Endothelial cell of umbilical vein (primary cell): ENCODE data around the gene SLC25A41. TPM values are rescaled to one million over a fixed set of nuclear protein-coding genes. Genes with fewer than 3 reads are reported as not detected.
A peak's percentile ranks its signal among the peaks of the same experiment; 100 is the strongest.

Experiments used
- BruUV-seq: library from RNA; stranded (reverse); fragments of 400-500 nt; replicated peaks from 2 replicates; lab custom pipeline; 2021; lab: Mats Ljungman, UMichigan
- CTCF ChIA-PET: fragments of 300-600, 350-600 bp; sonication (Branson Sonifier 250); formaldehyde crosslinking; loops from one replicate; lab custom pipeline; 2021; ENCODE audit warnings: antibody characterized with exemption, inconsistent platforms; lab: Charles Lee
- POLR2A ChIA-PET: fragments of 300-600, 350-600 bp; sonication (Branson Sonifier 250); formaldehyde crosslinking; loops from one replicate; lab custom pipeline; 2021; ENCODE audit warnings: antibody characterized with exemption, inconsistent platforms; lab: Charles Lee
- DNase-seq: peaks from one replicate; pipeline ENCODE4 v3.0.0-alpha.2; 2011; ENCODE audit warnings: low read depth, low spot score
- FAIRE-seq: peaks from 2 replicates; lab custom pipeline; 2011; peaks lifted over from hg19 to GRCh38; lab: Jason Lieb, UNC
- H2AFZ ChIP-seq: 2 replicates; pipeline ENCODE4 v1.6.0; 2012; ENCODE audit warnings: low read depth, low read length, control low read depth, inconsistent platforms
- H3K27ac ChIP-seq: 2 replicates; pipeline ENCODE4 v1.5.1; 2011; ENCODE audit warnings: low read depth, mild to moderate bottlenecking, control low read depth, low read length, moderate library complexity; ENCODE audit not compliant: insufficient read depth
- H3K27me3 ChIP-seq, 2 experiments: 2 replicates each; pipeline versions ENCODE4 v1.6.0 to v1.6.1; 2011; ENCODE audit warnings: low read length in 2 of 2, mixed read lengths in 1 of 2; ENCODE audit not compliant: control insufficient read depth in 2 of 2, insufficient read depth in 2 of 2
- H3K36me3 ChIP-seq, 2 experiments: 2 replicates in 1 of 2; 3 replicates in 1 of 2; pipeline ENCODE4 v1.5.1; 2011; ENCODE audit warnings: low read length in 2 of 2, mild to moderate bottlenecking in 1 of 2, moderate library complexity in 1 of 2; ENCODE audit not compliant: control insufficient read depth in 2 of 2, insufficient read depth in 2 of 2; ENCODE audit errors: extremely low read depth in 1 of 2
- H3K4me1 ChIP-seq: 3 replicates; pipeline ENCODE4 v1.5.1; 2011; ENCODE audit warnings: mild to moderate bottlenecking, low read length; ENCODE audit not compliant: control insufficient read depth, insufficient read depth; ENCODE audit errors: extremely low read depth
- H3K4me2 ChIP-seq: 2 replicates; pipeline ENCODE4 v1.6.1; 2011; ENCODE audit warnings: low read length, control low read depth, mixed read lengths; ENCODE audit not compliant: insufficient read depth
- H3K4me3 ChIP-seq, 3 experiments: fragments of 200-600 bp in 1 of 3; sonication (generic), shearing (Covaris generic) in 1 of 3; replicated peaks in 1 of 3; 2 replicates each; pipeline ENCODE4 v1.5.1; 2011 to 2016; ENCODE audit warnings: control low read depth in 3 of 3, low read length in 3 of 3, mild to moderate bottlenecking in 2 of 3, inconsistent platforms in 1 of 3, low read depth in 1 of 3, moderate library complexity in 1 of 3; ENCODE audit not compliant: insufficient read depth in 1 of 3
- H3K79me2 ChIP-seq: 2 replicates; pipeline ENCODE4 v1.6.0; 2012; ENCODE audit warnings: low read length, inconsistent platforms; ENCODE audit not compliant: control insufficient read depth, insufficient read depth
- H3K9ac ChIP-seq: replicated peaks from 2 replicates; pipeline ENCODE3; 2011; ENCODE audit warnings: low read length, control low read depth; ENCODE audit not compliant: insufficient read depth; ENCODE audit errors: extremely low read depth
- H3K9me1 ChIP-seq: replicated peaks from 3 replicates; pipeline ENCODE4 v1.6.0; 2011; ENCODE audit warnings: mild to moderate bottlenecking, low read length; ENCODE audit not compliant: control insufficient read depth, insufficient read depth; ENCODE audit errors: extremely low read depth
- H3K9me3 ChIP-seq: replicated peaks from 2 replicates; pipeline ENCODE4 v1.5.1; 2012; ENCODE audit warnings: low read length, inconsistent platforms; ENCODE audit not compliant: control insufficient read depth, insufficient read depth
- H4K20me1 ChIP-seq: replicated peaks from 2 replicates; pipeline ENCODE3; 2011; ENCODE audit warnings: mild to moderate bottlenecking, low read length; ENCODE audit not compliant: control insufficient read depth, insufficient read depth; ENCODE audit errors: extremely low read depth
- CTCF ChIP-seq, 2 donors: IDR thresholded peaks; 1 replicate in 1 of 2; 2 replicates in 1 of 2; pipeline ENCODE4 v1.5.1; 2011; ENCODE audit warnings: low read length in 2 of 2, mild to moderate bottlenecking in 2 of 2, moderate library complexity in 2 of 2, control low read depth in 1 of 2, inconsistent platforms in 1 of 2, low read depth in 1 of 2; ENCODE audit not compliant: insufficient read depth in 1 of 2; ENCODE audit errors: extremely low read depth in 1 of 2
- EZH2 ChIP-seq: IDR thresholded peaks from 2 replicates; pipeline ENCODE4 v1.6.1; 2012; ENCODE audit warnings: borderline replicate concordance, low read depth, mild to moderate bottlenecking, moderate library complexity, low read length, inconsistent platforms; ENCODE audit not compliant: severe bottlenecking
- FOS ChIP-seq: IDR thresholded peaks from 2 replicates; pipeline ENCODE4 v1.6.1; 2011; ENCODE audit warnings: mild to moderate bottlenecking, low read length, moderate library complexity, borderline replicate concordance; ENCODE audit not compliant: insufficient read depth
- GATA2 ChIP-seq: IDR thresholded peaks from 2 replicates; pipeline ENCODE4 v1.7.0; 2011; ENCODE audit warnings: low read depth, mild to moderate bottlenecking, moderate library complexity, mixed read lengths, low read length; ENCODE audit not compliant: insufficient read length, insufficient read depth
- JUN ChIP-seq: IDR thresholded peaks from 2 replicates; pipeline ENCODE4 v1.6.1; 2011; ENCODE audit warnings: borderline replicate concordance, low read depth; ENCODE audit not compliant: insufficient read length, insufficient read depth
- MAX ChIP-seq: IDR thresholded peaks from 2 replicates; pipeline ENCODE4 v1.6.1; 2011; ENCODE audit not compliant: insufficient read depth, insufficient read length
- MYC ChIP-seq: IDR thresholded peaks from one replicate; pipeline ENCODE4 v1.6.1; 2011; ENCODE audit warnings: mild to moderate bottlenecking, low read depth, low read length
- POLR2A ChIP-seq: IDR thresholded peaks from 2 replicates; pipeline ENCODE4 v1.6.1; 2012; ENCODE audit warnings: low read depth, mild to moderate bottlenecking, control low read depth, low read length
- POLR2AphosphoS5 ChIP-seq: IDR thresholded peaks from 2 replicates; pipeline ENCODE4 v1.6.1; 2012; ENCODE audit warnings: low read depth, mild to moderate bottlenecking, control low read depth, low read length, moderate library complexity; ENCODE audit not compliant: insufficient read depth
- dilution Hi-C: fragments of 300-500 bp; cut with MboI; formaldehyde crosslinking; loops from one replicate; pipeline ENCODE4 v1.15.0; 2019; ENCODE audit warnings: low sequenced_read_pairs; ENCODE audit not compliant: extremely low pct_ligation_motif_present
- intact Hi-C: fragments of 100-400 bp; cut with micrococcal nuclease; formaldehyde crosslinking; loops from one replicate; pipeline ENCODE4 v1.10.0; 2022
- polyA plus RNA-seq, 4 experiments: library from polyadenylated mRNA; depleted of rRNA in 3 of 4; stranded (reverse) in 3 of 4; unstranded in 1 of 4; fragments of >200 nt; gene quantifications; 2 replicates each; pipeline versions ENCODE4 v1.2.1 to v1.2.3, GENCODE V29; 2011 to 2012; ENCODE audit warnings: missing spikeins in 1 of 4
- total RNA-seq: library from RNA; stranded (reverse); gene quantifications from 2 replicates; pipeline ENCODE4 v1.2.3, GENCODE V29; 2021

Gene SLC25A41
- total and polyA plus RNA-seq, 2 donors (not counting 3 experiments of a cell fraction or from before 2014, with no cell fraction given) = 0.21 TPM; not detected in 1

GRCh38 chr19:6413721-6414643 is 19.6 kb downstream of the SLC25A41 start:
- no peaks in the 10 kb centered on the region for H3K9me1 ChIP-seq
- H3K4me1 ChIP-seq = no peaks in the 10 kb centered on the region
- H3K9me3 ChIP-seq = no peaks in the 10 kb centered on the region
- H3K79me2 ChIP-seq = peaks cover 4% of the 10 kb centered on the region
- H3K4me2 ChIP-seq = no peak overlapping the region
- no peak for DNase-seq
- dilution Hi-C loops = no loop called here
- H3K27me3 ChIP-seq = no peaks in the 10 kb centered on the region
- BruUV-seq = TSS peak; percentile 36
- no peak overlapping the region for H2AFZ ChIP-seq
- intact Hi-C loops = no loop called here
- POLR2A ChIA-PET = no interaction called here
- H3K36me3 ChIP-seq = peaks cover 19 to 41% of the 10 kb centered on the region in 2 experiments
- no peak overlapping the region for H3K4me3 ChIP-seq
- TF ChIP-seq POLR2A = no peak
- no peak for TF ChIP-seq MYC
- TF ChIP-seq FOS = no peak
- no peak for TF ChIP-seq POLR2AphosphoS5
- no peak for TF ChIP-seq MAX
- TF ChIP-seq GATA2 = no peak
- TF ChIP-seq EZH2 = no peak
- TF ChIP-seq CTCF (IDR thresholded peaks at IDR 0.05; ENCODE audit: extremely low read depth in 1 of 2, insufficient read depth in 1 of 2, low read depth in 1 of 2, low read length in 2 of 2) = no peak
- TF ChIP-seq JUN = no peak
- no peak for FAIRE-seq
- CTCF ChIA-PET = no interaction called here
- no peak overlapping the region for H3K27ac ChIP-seq
- H3K9ac ChIP-seq = no peak overlapping the region
- H4K20me1 ChIP-seq = no peaks in the 10 kb centered on the region
